Coronary artery (tissue), 2 donors: ENCODE results near the gene DGKH.
"Not testable (repeated sequence)": the region's sequence is repeated elsewhere in the genome, so short reads cannot be mapped to it uniquely, and the experiment has no call there.

Source experiments
- DNase-seq: peaks from one replicate; pipeline ENCODE4 v3.0.0-alpha.2; 2017; ENCODE audit warnings: low spot score
- H3K27ac ChIP-seq, 2 donors: fragments of 200-600 bp; sonication (generic); one replicate each; pipeline ENCODE4 v1.5.1; 2016 to 2019
- H3K4me3 ChIP-seq: fragments of 200-600 bp; sonication (generic); 2 replicates; pipeline ENCODE4 v1.5.1; 2016; ENCODE audit warnings: mild to moderate bottlenecking, moderate library complexity
- CTCF ChIP-seq: fragments of 200-600 bp; sonication (generic); IDR thresholded peaks from one replicate; pipeline ENCODE4 v1.5.1; 2019; ENCODE audit warnings: antibody characterized with exemption

DGKH gene

GRCh38 chr13:42083138-42083770, 34.8 kb downstream of the DGKH start:
- DNase-seq, result no peak
- no peak for TF ChIP-seq CTCF
- Histone ChIP-seq H3K4me3 (no peak overlapping the region), H3K27ac (no peak overlapping the region)

- no peak for DNase-seq
- TF ChIP-seq CTCF, result no peak
- H3K27ac ChIP-seq, result no peak overlapping the region
- H3K4me3 ChIP-seq, result no peak overlapping the region
Measured at GRCh38 chr13:42084722-42085121, 36.3 kb downstream of the DGKH start.

- TF ChIP-seq CTCF, result no peak
- H3K4me3 ChIP-seq, result no peak overlapping the region
- H3K27ac ChIP-seq, result no peak overlapping the region
- DNase-seq, result no peak
Measured at GRCh38 chr13:42086582-42086981, 38.1 kb downstream of the DGKH start.

- TF ChIP-seq CTCF, result no peak
- H3K27ac ChIP-seq, result no peak overlapping the region
- H3K4me3 ChIP-seq, result no peak overlapping the region
- DNase-seq, result no peak
Measured at GRCh38 chr13:42094516-42095040, 46.1 kb downstream of the DGKH start.

GRCh38 chr13:42096222-42096621, 47.8 kb downstream of the DGKH start:
- DNase-seq, H3K4me3 ChIP-seq, H3K27ac ChIP-seq: not testable (repeated sequence)

- DNase-seq, result no peak
- H3K4me3 ChIP-seq, result no peak overlapping the region
- no peak overlapping the region for H3K27ac ChIP-seq
Measured at GRCh38 chr13:42099962-42100675, 51.7 kb downstream of the DGKH start.

GRCh38 chr13:42100960-42101359, 52.5 kb downstream of the DGKH start:
- TF ChIP-seq CTCF, result no peak
- DNase-seq, result no peak
- no peak overlapping the region for H3K4me3 ChIP-seq
- no peak overlapping the region for H3K27ac ChIP-seq

More at GRCh38 chr13:42099962-42100675, 51.7 kb downstream of the DGKH start:
- no peak for TF ChIP-seq CTCF
